NCI-H2196 (cell line): ENCODE measurements around the gene ICA1.

Source experiments
- DNase-seq: peaks from one replicate; lab custom pipeline; 2025; ENCODE audit not compliant: unreplicated experiment; lab: John Stamatoyannopoulos, UW

ICA1 gene

DNA sequence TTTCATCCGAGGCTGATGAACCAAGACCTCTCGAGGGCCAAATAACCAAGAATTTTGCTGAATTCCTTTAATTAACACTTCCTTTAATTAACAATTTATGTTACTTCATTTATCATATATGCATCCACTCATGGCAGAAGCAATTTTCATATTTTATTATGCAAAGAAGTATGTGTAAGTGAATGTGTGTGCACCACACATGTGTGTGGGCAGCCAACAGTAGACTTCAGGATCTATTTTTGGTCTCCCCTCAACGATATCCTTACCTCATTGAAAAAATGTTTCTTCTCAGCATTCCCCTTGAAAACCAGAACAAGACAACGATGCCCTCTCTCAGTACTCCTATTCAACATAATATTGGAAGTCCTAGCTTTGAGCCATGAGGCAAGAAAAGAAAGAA, 96.8 kb downstream of the ICA1 start:
- no peak for DNase-seq

DNA sequence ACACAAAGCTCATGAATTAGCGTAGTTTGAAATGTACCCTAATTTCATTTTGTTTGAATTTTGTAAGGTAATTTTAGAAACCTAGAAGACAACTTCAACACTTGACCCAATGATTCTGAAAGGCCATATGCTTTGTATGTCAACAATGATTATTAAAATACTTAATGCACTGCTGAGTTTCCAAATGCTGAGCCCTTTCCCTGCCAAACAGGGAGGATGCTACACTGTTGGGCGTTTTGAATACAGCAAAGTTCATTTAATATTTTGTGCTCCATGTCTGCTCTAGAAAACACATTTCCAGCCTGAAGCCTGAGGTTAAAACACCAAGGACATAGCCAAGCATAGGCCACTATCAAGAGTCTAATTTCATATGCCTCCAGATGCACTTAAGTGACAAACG, 99.8 kb downstream of the ICA1 start:
- no peak for DNase-seq

DNA sequence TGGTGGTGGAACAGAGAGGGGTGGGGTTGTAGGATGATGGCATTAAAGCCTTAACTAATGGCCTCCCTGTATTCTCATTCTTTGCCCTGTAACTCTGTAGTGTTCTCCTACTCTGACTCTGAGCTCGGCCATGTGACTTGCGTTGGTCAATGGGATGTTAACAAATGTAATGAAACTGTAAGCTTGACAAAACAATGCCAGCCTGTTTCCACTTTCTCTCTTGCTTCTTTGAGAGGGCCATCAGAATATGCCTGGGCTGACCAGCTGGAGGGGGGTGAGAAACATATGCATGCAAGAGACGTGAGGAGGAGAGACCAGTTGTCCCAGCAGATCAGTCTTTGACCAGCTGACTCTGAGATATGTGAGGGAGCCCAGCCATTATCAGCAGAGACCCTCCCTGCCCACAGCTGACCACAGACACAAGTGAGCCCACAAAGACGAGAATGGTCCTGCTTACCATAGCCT, 100.6 kb downstream of the ICA1 start:
- no peak for DNase-seq

DNA sequence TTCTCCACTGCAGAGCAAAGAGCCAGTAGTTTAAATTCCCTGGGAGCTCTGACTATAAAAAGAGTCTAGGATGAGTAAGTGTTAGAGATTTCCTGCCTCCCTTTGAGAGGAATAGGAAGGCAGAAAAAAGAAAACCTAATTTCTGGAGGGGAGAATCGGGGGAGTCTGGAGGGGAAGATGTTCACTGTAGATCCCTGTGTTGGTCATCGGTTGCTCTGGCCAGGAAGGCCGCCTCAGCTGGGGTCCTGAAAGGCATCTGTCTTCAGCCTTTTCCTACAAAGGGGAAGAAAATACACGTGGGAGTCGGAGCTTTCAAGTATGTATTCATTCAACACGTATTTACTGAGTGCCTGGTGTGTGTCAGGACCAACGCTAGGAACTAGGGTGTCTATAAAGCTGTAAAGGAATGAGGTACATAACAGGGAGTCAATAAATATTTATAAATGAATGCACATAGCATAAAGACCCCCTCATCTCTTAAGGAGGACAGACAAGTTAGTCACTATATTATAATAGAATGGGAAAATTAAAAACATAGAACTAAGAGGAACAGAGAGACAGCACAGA, 101.1 kb downstream of the ICA1 start:
- no peak for DNase-seq

DNA sequence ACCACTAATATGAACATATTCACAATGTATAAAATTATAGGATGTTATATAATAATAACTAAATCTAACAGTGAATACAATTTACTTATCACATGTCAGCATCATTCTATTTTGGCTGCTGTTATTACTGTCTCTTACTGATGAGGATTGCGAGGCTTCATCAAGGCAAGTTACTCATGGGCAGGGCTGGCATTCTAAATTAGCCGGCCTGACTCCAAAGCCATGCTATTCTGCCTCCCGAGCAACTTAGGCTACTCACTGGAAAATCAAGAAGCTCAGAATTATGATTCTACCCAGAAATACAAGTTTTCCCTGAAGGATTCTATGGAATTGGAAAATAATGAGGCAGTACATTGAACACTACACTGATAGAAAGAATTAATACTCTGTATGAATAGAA, 101.7 kb downstream of the ICA1 start:
- no peak for DNase-seq

DNA sequence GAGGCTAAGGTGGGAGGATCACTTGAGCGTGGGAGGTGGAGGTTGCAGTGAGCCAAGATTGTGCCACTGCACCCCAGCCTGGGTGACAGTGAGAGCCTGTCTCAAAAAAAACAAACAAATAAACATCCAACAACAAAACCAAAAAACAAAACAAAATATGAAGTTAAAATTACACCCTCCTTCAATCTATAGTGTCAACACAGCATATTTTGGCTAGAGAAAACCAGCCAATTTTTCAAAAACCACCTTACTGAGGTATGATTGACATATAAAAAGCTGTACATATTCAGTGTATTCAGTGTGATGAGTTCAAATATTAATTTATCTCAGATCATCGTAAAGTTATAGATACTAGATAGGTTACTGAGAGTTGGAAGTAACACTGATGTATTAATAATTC, 102.4 kb downstream of the ICA1 start:
- DNase-seq = no peak

DNA sequence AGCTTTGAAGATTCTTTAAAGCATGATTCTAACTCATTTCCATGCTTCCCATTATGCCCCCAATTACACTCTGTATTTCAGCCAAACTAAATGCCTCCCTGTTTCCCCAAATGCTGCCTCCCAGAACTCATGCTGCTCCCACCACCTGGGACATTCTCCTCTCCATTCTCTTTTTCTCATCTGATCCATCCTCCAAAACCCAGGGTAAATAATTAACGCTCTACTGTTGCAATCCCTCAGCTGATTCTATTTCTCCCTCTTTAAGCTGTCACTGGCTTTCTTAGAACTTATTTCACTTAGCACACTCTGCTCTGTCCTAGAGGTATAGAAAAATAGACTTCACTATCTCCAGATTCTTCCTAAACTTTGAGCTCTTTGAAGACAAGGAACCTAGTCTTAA, 104.7 kb downstream of the ICA1 start:
- DNase-seq = no peak

DNA sequence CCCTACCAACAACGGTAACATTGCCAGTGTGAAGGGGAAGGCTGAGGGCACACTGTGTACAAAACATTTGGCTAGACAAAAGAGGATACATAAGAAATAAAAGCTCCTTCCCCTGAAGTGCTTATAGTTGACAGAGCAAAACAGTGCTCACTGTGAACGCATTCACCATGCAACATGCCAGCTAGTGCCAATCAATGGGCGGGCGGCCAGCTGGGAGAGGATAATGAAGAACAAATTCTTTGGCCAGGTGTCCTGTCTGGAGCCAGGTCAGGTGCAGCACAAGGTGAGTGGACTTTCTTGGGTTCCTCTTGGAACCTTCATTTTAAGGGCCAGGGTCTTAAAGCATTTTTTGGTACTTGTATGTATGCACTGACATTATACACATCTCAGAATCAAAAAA, 106.1 kb downstream of the ICA1 start:
- peak; percentile 36 for DNase-seq

DNA sequence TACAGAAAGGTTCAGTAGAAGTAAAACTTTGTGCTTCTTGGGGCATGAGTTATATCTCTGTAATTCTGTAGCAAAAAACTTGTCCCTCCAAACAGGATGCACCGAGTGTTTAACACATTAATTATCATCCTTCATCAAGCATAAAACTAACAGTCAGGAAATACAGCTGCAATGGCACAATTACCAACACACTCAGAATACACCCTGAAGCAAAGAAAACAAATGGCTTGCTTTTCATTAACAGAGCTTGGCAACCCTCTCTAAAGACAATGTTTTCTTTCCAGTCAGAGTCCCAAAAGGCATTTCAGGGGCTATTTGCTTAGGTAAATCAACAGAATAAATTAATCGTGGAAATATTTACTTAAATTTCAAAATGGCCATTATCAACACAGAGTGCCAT, 107.7 kb downstream of the ICA1 start:
- DNase-seq = peak; percentile 53

DNA sequence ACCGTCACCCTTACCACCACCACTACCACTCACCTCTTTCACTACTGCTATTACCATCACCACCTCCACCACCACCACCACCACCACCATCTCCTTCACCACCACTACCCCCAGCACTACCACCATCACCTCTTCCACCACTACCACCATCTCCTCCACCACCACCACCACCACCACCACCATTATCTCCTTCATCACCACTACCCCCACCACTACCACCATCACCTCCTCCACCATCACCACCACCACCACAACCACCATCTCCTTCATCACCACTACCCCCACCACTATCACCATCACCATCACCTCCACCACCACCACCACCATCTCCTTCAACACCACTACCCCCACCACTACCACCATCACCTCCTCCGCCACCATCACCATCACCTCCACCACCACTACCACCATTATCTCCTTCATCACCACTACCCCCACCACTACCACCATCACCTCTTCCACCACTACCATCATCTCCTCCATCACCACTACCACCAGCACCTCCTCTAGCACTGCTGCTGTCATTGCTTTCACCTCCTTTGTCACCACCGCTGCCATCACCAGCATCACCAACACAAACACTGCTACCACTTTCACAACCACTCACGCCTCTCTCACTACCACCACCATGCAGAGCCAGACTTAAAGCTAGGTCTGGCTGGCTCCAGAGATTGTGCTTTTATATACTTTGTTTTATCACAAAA, 109.3 kb downstream of the ICA1 start:
- DNase-seq = no peak

DNA sequence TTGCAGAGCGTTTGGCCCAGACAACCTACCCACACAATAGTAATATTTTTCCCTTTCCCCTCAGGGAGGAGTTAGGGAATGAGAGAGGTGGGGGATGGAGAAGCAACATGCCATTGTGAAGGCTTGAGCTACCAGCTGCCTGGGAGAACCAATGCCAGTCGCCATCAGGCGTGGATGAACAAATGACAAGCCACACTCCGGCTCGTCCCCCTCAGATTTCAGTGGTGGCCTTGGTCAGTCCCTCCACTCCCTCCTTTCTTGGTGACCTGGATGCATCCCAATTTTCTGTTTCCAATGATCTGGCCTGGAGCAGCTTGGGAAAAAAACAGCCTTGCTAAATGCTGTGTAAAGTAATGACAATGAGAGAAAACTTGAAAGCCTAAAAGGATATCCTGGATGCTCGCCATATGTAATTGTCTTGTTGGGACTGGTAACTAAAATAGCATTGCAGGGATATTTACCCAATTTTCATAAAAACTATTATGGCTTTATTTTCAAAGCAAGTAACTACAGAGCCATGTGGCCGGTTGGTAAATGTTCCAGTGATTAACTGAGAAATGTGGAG, 110.7 kb downstream of the ICA1 start:
- DNase-seq = no peak

DNA sequence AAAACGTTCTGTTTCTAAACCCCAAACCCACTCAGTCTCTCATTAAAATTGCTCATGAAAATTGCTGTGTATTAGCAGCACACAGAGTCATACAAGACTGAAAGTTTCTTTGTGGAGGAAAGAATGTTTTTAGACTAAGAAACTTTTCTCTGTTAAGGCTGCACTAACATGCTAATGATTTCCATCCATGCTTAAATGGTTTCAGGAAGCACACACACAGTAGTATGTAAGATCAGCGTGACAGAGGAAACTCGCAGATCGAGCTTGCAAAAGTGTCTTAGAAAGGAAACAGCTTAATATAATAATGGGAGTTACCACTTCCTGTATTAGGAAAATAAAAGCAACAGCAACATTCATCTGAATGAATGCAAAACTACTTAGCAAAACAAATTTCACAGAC, 112.7 kb downstream of the ICA1 start:
- DNase-seq = no peak

DNA sequence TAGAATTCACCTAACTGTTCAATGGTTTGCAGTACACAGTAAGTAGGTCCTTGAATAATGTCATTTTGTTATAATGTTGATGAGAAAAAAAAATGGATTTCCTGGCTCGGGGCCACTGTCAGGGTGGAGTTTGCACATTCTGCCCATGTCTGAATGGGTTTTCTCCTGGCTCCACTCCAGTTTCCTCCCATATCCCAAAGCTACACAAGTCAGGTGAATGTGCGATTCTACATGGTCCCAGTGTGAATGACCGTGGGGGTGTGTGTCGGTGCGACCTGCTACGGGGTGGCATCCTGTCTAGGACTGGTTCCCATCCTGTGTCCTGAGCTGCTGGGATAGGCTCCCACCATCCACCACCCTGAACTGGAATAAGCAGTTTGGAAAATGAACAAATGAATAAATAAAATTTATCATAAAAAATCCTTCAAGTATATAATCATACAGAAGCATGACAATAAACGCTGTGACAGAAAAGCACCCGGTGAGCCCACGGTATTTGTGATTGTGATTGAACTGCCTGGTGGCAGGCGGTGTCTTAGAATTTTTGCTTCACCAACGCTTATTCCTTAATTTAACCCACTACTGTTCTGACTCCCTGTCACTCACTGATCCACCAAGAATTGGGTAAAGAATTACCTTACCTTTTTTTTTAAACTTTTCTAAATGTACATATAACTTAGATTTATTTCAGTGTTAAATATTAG, 114.1 kb downstream of the ICA1 start:
- no peak for DNase-seq

DNA sequence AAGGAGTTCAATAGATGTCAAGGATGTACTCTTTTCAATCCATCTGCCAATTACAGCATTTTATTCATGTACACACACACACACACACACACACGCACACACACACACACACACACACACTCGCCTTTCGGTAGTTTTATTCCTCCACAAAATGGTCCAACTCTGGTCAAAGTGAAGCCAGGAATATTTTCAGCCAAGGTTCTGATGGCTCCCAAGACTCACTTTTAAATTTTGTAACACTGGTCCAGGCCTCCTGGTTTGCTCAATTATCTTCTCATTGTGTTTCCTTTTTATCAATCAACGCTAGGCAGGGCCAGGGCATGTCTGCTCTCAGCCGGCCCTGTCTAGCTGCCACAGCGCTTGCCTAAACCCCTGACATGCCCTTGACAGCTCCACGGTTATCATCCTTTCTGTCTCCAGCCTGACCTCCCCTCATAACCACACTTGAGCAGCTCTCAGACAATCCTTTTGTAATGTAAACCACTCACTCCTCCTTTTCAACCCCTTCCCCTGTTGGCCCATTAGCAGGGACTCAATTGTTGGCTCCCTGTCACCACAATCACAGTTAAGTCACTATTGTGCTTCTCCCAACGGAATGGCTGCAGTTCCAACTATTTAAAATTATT, 115.1 kb downstream of the ICA1 start:
- no peak for DNase-seq

DNA sequence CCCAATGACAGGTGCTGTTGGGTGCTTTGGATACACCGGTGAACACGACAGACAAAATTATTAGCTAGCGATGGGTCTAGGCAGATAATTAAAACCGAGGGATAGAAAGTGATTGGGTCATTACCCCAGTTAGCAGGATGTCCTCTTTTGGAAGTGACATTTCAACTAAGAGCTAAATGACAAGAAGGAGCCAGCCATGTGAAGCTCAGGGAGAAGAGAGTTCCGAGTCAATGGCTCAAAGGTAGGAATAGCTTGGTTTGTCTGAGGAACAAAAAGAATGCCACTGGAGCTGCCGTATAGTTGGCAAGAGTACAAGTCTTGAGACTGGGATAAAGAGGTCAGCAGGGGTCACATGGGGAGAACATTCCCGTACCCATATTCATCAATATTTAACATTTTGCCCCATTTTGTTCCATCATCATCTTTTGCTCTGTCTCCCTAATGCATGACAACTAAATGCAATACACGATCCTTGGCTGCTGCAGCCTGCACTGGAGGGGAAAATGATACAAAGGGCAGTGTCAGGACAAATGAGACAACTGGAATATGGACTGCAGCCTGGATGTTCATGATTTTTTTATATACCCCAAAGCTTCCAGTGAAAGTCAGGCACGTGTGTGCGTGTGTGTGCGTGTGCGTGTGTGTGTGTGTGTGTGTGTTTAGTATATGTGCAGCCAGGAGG, 115.7 kb downstream of the ICA1 start:
- DNase-seq = no peak

DNA sequence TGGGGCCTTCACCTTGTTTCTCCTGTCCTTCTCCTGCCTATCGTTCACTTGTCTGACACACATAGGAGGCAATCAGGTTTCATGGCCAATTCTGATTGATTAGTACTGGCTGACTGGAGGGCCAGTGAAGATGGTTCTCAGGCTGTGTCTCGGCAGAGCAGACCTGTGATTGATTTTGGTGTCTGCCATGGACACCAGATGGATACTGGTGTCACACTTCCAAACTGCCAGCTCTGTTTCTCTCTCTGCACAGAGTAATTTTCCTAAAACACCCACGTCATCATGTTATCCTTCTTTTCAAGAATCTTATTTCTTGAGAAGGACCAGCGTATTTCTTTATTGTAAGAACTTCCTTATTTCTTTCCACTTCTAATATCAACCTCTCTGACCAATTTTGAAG, 117.1 kb downstream of the ICA1 start:
- no peak for DNase-seq

DNA sequence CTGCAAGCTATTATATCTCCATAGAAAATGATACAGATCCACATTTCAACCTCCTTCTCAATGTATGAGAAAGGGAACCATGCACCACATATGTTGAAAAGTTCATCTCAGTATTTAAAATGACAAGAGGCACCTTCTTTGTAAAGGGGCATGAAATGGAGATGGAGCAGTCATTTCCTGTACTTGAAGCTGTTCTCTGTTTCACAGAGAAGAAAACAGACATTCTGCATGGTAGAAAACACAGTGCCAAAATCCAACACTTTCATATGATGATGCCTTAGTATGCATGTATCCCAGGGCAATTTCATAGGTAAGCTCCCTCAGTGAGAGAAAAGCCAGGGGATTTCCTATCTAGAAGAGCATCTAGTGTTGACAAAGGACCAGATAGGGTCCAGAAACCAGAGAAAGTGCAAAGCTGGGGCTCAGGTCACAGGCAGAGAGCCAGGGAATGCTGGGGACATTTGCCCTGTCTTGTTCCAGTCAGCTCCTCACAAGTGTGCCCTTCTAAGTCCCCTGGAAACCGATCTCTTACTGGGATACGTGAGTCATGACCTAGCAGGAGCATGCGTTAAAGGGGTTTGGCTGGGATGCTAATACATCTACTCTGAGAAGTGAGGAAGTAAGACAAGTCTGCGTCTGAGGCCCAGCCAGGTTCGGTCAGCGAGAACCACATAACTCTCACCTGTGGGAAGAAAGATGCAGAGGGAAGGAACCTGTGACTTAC, 118.7 kb downstream of the ICA1 start:
- no peak for DNase-seq

DNA sequence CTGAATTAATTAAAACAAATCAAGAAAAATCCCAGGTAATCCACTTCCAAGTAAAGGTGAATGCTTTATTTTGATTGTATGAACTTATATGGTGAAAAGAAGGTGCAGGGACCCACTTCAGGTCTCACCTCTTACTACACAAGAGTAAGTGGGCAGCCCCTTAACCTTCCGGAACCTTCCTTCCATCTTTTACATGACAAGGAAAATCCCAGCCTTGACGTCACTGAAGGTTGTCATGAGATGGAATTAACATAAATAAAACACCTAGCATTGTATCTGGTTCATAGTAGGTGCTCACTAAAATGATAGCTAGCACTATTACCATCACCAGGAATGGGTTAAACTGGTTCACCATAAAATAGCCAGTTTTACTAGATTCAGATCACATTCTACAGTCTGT, 119.5 kb downstream of the ICA1 start:
- DNase-seq = no peak

DNA sequence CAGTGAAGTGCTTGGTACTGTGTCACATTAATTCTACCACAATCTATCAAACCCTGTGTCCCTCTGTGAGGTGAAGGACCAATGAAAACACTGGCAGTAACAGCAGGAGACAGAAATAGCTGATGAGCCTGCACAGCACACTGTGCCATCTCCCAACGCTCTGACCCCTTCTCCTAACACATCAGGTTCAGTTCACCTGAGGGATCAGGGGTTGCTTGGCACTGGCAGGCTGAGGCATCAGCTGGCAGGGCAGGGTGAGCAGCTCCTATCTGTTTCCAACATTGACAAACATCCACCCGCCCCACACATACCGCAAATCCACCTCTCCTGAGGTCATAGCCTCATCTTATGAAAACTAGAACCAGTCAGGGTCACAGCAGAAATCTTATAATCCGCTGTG, 120.9 kb downstream of the ICA1 start:
- DNase-seq = no peak

DNA sequence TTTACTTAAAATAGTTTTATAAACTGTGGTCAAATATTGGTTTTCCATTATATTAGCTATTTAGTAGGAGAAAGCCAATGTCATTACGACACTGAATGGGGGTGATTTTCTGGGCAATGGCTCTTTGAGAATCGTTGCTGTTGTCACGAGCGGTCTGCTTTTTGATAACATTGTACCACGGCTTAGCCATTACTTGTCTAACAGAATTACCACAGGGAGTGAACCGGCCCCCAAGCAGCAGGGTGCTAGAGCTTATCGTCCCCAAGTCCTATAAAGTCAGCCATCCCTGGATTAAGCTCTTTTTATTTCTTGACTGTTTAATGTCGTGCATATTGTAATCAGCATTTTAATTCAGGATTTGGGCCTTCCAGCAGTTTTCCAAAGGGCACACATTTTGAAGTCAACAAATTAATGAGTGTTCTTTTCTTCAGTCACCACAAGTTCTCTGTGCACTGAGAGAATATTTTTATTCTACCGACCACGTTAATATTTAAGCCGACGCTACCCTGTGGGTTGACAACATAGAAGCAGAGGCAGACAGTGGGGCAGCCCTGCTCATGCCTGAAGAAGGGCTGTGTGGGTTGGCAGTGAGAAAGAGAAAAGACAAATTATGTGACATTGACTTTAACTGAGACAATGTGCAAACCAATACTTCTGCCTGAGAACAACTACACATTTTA, 125.8 kb downstream of the ICA1 start:
- DNase-seq = no peak
